Transverse colon (tissue), 4 donors: Measurements from ENCODE around the gene LMNA. TPM values are rescaled to one million over a fixed set of nuclear protein-coding genes. Genes with fewer than 3 reads are reported as not detected.

Experiments
- DNase-seq: peaks from one replicate; pipeline ENCODE4 v3.0.0-alpha.2; 2019
- H3K27ac ChIP-seq, 4 donors: fragments of 200-600 bp; sonication (generic); 2 replicates each; pipeline ENCODE4 v1.5.1; 2016 to 2018; ENCODE audit warnings: inconsistent platforms in 4 of 4
- H3K27me3 ChIP-seq: fragments of 200-600 bp; sonication (generic); 2 replicates; pipeline ENCODE4 v1.5.1; 2017; ENCODE audit warnings: inconsistent platforms
- H3K36me3 ChIP-seq, 4 donors: fragments of 200-600 bp; sonication (generic); 2 replicates each; pipeline ENCODE4 v1.5.1; 2017 to 2019; ENCODE audit warnings: inconsistent platforms in 4 of 4
- H3K4me1 ChIP-seq, 4 donors: fragments of 200-600 bp; sonication (generic); 2 replicates each; pipeline ENCODE4 v1.5.1; 2017 to 2020; ENCODE audit warnings: inconsistent platforms in 4 of 4
- H3K4me3 ChIP-seq, 4 donors: fragments of 200-600 bp; sonication (generic); 1 replicate in 1 of 4; 2 replicates in 3 of 4; pipeline versions ENCODE4 v1.5.1 to v1.6.1; 2017 to 2019; ENCODE audit warnings: inconsistent platforms in 4 of 4
- H3K9me3 ChIP-seq, 2 donors: fragments of 200-600 bp; sonication (generic); 2 replicates each; pipeline ENCODE4 v1.5.1; 2017 to 2019; ENCODE audit warnings: inconsistent platforms in 2 of 2
- CTCF ChIP-seq, 5 experiments: fragments of 200-600 bp in 3 of 5; fragments of 450-650 bp in 2 of 5; sonication (generic) in 3 of 5; IDR thresholded peaks; 1 replicate in 2 of 5; 2 replicates in 3 of 5; pipeline ENCODE4 v1.5.1; 2016 to 2017; ENCODE audit warnings: antibody characterized with exemption in 5 of 5, inconsistent platforms in 3 of 5, mild to moderate bottlenecking in 2 of 5, moderate library complexity in 1 of 5
- EP300 ChIP-seq: sonication (generic); formaldehyde crosslinking; IDR thresholded peaks from one replicate; pipeline ENCODE4 v1.6.1; 2017; ENCODE audit warnings: antibody characterized with exemption, low read depth
- POLR2A ChIP-seq: fragments of 450-650 bp; IDR thresholded peaks from one replicate; pipeline ENCODE4 v1.6.1; 2016; ENCODE audit warnings: antibody characterized with exemption, mild to moderate bottlenecking, moderate library complexity
- POLR2AphosphoS5 ChIP-seq, 3 donors: sonication (generic); formaldehyde crosslinking; IDR thresholded peaks; one replicate each; pipeline ENCODE4 v1.6.1; 2016; ENCODE audit warnings: antibody characterized with exemption in 3 of 3
- WGBS, 2 donors: methylation state at CpG; one replicate each; pipeline ENCODE4 v1.1.5; 2018; ENCODE audit warnings: low coverage in 1 of 2; 5-methylcytosine and 5-hydroxymethylcytosine counted together
- in situ Hi-C, 4 donors: fragments of 200-750 bp; cut with MboI; loops; one replicate each; pipeline versions ENCODE4 v1.15.0 to v1.15.1; 2017; ENCODE audit warnings: low sequenced_read_pairs in 3 of 4, low pct_ligation_motif_present in 1 of 4, low pct_unique_long_range_greater_than_20kb in 1 of 4
- intact Hi-C: fragments of 100-400 bp; cut with DNase I; formaldehyde crosslinking; loops from one replicate; pipeline ENCODE4 v1.15.1; 2023; ENCODE audit warnings: low total_unique reads
- total RNA-seq, 4 donors: library from RNA; depleted of rRNA; stranded (reverse); fragments of >200 nt; gene quantifications; one replicate each; pipeline ENCODE4 v1.1.0, GENCODE V29; 2016

LMNA gene
- total RNA-seq, 4 donors from 2014 or later = 300 to 999 (median 324) TPM

GRCh38 chr1:156095906-156096508 lies 18.5 kb upstream of the LMNA start:
- no peak for TF ChIP-seq EP300
- TF ChIP-seq POLR2AphosphoS5 (IDR thresholded peaks at IDR 0.05) = no peak
- no peak for TF ChIP-seq CTCF (IDR thresholded peaks at IDR 0.05)
- no peak for TF ChIP-seq POLR2A
- Histone ChIP-seq H3K4me1 (peaks cover 8 to 39% (median 15%) of the 10 kb centered on the region in 4 donors), H3K27ac (peak overlapping the region; percentile 19 to 80 (median 66)), H3K36me3 (no peaks in the 10 kb centered on the region), H3K4me3 (no peak overlapping the region), H3K27me3 (no peaks in the 10 kb centered on the region), H3K9me3 (no peaks in the 10 kb centered on the region)
- in situ Hi-C loops (loop anchor here (5.0 to 25.0 kb wide), 3 partner anchors 36 to 129 kb away; partner anchors contain the start of gene PMF1 (in 1 of the 4)), intact Hi-C loops (loop anchor here (2.0 kb wide), 2 partner anchors 35 to 77 kb away; no protein-coding TSS in a partner anchor)
- WGBS, 2 donors = 67 to 82% methylated on average over 2 to 3 of the region's 3 CpGs
- DNase-seq = no peak

- Histone ChIP-seq H3K36me3 (no peaks in the 10 kb centered on the region), H3K27ac (peak overlapping the region; percentile 57 to 80 (median 77)), H3K4me3 (no peak overlapping the region), H3K4me1 (peaks cover 8 to 46% (median 20%) of the 10 kb centered on the region in 4 donors), H3K27me3 (no peaks in the 10 kb centered on the region), H3K9me3 (no peaks in the 10 kb centered on the region)
- in situ Hi-C loops = loop anchor here (5.0 to 25.0 kb wide), 3 partner anchors 35 to 128 kb away; partner anchors contain the start of gene PMF1 (in 1 of the 4)
- intact Hi-C loops = loop anchor here (2.0 kb wide), 1 partner anchor 34 kb away; no protein-coding TSS in a partner anchor
- WGBS, 2 donors = 24% methylated on average over 13 of the region's 14 CpGs; no CpG with 5 or more reads in 1 of the 2 donors
- DNase-seq = peak; percentile 93
- TF ChIP-seq POLR2A = no peak
- peak; percentile 93 to 97 (median 94) for TF ChIP-seq CTCF (IDR thresholded peaks at IDR 0.05)
- peak in 1 of 3 donors; percentile 62 for TF ChIP-seq POLR2AphosphoS5 (IDR thresholded peaks at IDR 0.05)
Measured at GRCh38 chr1:156096640-156097391, 17.7 kb upstream of the LMNA start.

- TF ChIP-seq CTCF (IDR thresholded peaks at IDR 0.05) (no peak), POLR2AphosphoS5 (IDR thresholded peaks at IDR 0.05) (no peak), POLR2A (no peak), EP300 (no peak)
- Histone ChIP-seq H3K27me3 (no peaks in the 10 kb centered on the region), H3K4me1 (peaks cover 15 to 54% (median 28%) of the 10 kb centered on the region in 4 donors), H3K36me3 (no peaks in the 10 kb centered on the region), H3K9me3 (no peaks in the 10 kb centered on the region), H3K27ac (peak overlapping the region; percentile 57 to 80 (median 77)), H3K4me3 (no peak overlapping the region)
- intact Hi-C loops = loop anchor here (2.0 kb wide), 1 partner anchor 33 kb away; no protein-coding TSS in a partner anchor
- WGBS, 2 donors = 80% methylated on average over 2 to 9 of the region's 9 CpGs
- DNase-seq = no peak
- in situ Hi-C loops = loop anchor here (5.0 to 25.0 kb wide), 3 partner anchors 35 to 127 kb away; partner anchors contain the start of gene PMF1 (in 1 of the 4)
Measured at GRCh38 chr1:156097499-156098178, 16.9 kb upstream of the LMNA start.
